HG03135 (cell line): Measurements from ENCODE around the gene RAPGEF6.
"Not testable (repeated sequence)": the region's sequence is repeated elsewhere in the genome, so short reads cannot be mapped to it uniquely, and the experiment has no call there.

Experiments
- ATAC-seq: cut with Tn5 transposase; IDR thresholded peaks from one replicate; pipeline ENCODE4 v1.9.1; 2021; ENCODE audit warnings: mild to moderate bottlenecking, moderate library complexity; ENCODE audit not compliant: unreplicated experiment

RAPGEF6 gene

DNA sequence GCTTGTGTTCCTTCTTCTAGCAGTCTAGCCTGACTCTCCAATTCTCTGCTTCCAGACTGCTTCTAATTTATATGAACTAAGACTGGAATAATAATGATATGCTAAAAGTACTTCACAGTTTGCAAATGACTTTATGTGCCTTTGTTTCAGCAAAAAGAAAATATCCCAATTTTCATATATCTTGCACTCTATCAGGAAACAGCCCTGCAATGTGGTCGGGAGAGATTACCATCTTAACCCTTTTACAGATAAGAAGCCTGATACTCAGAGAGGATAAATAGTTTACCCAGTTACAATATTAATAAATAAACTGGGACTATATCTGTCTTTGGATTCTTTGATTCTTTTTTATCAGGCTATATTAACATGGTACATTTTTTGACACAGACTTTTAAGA is 245.2 kb downstream of the RAPGEF6 start:
- ATAC-seq: no peak

DNA sequence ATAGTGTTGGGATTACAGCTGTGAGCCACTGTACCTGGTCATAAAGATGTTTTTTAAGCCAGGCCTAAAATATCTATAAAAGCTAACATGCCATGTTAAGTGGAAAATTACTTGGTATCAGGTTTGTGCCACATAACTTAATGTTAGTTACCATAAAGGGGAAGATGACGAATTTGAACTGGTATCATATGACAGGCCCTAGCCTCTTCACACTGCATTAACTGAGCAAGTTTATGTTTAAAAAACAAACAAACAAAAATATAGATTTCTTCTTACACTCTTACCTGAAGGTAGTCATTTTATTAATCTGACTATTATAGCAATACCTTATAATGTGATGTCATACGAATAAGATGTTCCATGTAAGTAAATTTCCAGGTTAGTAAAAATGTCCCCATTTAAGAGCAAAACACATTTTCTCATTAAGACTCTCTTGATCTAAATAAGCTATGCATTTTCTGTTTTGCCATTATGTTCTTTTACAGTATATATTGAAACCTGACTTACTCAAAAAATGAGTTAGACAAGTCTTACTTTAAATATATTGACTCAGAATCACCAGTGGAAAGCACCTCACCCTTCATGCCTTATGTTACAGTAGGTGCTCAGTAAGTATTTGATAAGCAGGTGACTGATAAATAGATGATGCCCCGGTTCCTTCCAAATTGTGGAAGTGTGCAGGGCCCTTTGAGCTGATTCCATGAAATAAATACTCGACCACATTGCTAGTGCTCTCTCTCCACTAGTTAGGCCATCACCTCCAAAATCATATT is 245.7 kb downstream of the RAPGEF6 start:
- no peak for ATAC-seq

DNA sequence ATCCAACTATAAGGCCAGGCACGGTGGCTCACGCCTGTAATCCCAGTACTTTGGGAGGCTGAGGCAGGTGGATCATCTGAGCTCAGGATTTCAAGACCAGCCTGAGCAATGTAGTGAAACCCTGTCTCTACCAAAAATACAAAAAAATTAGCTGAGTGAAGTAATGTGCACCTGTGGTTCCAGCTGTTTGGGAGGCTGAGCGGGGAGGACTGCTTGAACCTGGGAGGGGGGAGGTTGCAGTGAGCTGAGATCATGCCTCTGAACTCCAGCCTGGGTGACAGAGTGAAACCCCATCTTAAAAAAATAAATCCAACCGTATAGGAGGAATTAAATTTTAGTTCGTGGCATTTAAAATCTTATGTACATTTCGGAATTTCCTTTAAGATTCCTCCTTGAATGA is 247.8 kb downstream of the RAPGEF6 start:
- no peak for ATAC-seq

DNA sequence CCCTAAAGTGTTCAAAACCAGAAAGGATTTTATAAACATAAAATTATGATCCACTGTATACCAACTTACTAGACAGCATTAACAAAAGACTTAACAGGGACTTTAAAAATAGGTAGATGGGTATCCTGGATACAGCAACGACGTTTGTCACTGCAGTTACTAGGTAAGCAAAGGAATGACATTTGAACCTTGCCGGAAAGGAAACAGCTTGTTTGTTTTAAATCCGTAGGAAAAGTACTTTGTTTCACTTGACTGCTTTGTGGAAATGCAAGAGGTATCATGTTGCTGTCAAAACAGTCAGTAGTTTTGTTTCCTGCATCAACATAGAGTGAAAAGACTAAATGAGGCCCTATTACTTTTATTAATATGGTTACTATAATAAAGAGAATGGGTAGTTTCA is 248.2 kb downstream of the RAPGEF6 start:
- no peak for ATAC-seq

DNA sequence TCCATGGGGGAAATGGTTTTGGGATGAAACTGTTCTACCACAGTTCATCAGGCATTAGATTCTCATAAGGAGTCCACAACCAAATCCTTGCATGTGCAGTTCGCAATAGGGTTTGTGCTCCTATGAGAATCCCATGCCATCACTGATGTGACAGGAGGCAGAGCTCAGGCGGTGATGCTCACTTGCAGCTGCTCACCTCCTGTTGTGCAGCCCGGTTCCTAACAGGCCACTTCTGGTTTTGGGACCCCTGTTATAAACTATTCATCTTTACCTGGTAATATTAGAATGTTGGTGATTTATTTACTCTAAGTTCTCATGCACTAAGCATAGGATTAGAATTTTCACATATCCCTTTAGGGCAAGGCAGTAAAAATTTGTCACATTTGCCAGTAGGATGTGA is 248.9 kb downstream of the RAPGEF6 start:
- ATAC-seq: no peak

DNA sequence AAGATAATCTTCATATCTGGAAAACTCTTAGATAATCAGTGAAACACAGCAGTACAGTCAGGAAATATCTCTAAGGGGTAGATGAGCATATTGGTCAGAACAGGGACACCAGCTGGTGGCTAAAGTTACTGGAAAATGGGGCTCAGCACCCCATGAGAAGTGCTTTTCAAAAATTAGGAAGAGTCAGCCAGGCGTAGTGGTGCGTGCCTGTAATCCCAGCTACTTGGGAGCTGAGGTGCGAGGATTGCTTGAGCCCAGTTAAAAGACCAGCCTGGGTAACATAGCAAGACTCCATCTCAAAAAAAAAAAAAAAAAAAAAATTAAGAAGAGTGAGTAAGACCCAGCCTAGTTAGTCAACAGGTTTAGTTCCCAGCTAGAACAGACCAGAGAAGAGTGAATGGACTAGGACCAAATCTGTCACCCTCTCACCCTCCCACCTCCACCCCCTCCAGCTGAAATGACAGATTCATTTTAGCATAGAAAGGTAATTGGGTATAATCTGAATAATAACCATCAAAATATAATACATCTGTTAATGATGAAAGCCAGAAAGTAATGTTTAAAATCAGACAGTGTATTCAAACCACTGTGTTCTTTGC is 250.3 kb downstream of the RAPGEF6 start:
- no peak for ATAC-seq

DNA sequence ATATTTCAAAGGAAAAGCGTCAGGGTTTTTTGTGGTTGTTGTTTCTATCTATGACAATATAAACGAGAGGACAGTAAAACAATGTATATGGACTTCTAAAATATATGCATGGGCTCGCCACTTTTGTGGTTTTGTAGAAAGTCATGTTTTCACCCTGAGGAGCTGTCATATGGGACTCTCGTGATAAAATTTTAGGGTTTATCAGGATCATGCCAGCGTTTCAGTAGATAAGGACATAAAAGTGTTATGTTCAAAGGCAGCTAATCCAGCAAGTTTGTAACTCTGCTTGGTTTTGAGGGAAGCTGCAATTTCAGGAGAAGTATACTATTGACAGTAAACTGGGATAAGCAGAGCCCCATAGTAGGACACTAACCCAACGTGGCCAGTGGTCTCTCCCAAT is 250.9 kb downstream of the RAPGEF6 start:
- no peak for ATAC-seq

DNA sequence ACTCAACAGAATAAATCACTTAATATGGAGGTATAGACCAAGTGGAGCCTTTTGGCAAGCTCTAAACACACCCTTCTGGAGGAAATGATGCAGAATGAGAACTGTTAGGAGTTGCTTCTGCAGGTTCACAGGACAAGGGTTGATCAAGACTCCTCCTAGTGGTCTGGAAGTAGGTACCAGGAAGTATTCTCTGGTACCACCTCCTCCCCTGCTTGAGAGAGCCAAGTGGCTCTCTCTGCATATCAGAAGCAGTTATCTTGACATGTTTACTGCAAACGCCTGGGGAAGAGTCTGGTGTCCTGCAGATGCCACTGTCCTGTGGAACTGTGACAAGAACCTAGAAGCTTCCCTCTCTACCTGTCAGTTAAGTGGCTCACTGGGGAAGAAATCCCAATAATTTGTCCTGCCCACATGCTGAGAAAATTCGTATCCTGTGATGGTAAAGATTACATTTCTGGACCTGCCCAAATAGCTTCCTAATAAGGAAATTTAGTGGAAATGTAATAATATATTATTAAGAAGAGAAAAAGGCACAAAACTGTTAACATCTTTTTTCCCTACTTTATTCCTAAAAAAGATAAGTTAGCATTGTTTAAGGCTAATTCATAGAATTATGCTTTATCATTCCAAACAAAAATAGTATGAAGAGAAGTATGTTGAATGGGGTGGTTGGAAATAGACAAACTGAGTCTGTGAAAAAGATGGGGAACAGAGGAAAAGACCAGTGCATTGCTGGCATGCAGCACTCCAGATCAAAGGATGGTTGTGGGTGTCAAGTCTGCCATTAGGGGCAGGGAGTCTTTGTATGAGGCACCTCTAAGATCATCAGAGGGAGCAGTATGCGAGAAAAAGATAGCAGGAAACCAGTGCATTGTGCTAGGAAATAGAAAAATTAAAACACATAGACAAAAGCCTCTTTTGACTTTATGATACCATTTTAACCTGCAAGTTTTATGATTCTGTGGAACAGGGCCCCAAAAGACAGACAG is 252.3 kb downstream of the RAPGEF6 start:
- ATAC-seq: peak; percentile 62

DNA sequence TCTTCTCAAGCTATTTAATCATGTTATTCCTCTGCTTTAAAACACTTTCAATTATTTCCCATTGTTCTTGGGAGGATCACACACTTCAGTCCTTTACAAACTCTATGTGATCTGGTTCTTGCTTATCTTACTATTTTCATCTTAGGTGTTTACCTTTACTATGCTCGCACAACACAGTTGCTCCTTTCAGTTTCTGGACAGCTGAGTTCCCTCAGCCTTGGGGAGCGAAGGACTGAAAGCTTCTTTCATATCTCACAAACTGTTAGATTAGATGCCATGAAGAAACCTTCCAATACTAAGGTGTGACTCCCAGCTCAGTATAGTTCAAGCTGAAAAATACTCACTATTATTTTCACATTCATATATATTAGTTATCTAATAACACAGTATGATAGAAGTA is 253.3 kb downstream of the RAPGEF6 start:
- peak; percentile 44 for ATAC-seq

DNA sequence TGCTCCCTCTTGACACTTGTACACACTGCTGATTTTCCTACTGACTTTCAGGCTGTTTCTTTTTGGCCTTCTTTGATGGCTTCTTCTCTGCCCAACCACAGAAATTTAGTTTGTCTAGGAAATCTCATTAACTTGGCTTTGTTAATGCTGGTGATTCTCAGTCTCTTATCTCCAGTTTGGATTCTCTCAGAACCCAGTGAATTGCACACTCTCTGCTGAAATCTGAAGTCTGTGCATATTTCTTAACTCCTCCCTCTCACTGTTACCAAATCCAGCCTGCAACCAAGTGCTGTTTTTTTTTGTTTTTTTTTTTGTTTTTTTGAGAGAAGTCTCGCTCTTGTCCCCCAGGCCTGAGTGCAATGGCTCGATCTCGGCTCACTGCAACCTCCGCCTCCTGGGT is 254.0 kb downstream of the RAPGEF6 start:
- no peak for ATAC-seq

DNA sequence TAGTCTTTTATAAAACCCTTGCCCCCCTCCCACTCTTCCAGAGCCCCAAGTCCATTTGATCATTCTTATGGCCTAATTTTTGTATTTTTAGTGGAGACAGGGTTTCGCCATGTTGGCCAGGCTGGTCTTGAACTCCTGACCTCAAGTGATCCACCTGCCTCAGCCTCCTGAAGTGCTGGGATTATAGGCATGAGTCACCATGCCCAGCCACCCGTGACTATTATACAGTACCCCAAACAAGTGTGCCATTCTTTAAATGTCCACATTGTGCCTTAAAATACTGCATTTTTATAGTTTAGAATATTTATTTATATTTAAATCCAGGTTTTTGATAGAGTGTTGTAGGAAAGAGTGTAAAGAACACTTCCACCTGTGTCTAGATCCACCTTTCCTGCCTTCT is 254.8 kb downstream of the RAPGEF6 start:
- not testable (repeated sequence) for ATAC-seq

DNA sequence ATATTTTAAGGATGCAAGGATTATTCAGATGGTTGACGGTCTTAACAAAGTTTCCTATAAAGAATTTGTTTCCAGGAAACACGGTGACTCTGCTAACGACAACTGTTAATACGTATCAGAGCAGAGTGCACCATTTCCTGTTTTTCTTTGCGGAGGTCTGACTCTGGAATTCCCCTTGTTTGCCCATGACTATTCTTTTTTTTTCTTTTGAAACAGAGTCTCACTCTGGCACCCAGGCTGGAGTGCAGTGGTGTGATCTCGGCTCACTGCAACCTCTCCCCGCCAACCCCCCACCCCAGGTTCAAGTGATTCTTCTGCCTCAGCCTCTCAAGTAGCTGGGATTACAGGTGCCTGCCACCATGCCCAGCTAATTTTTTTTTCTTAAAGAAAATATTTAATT is 255.3 kb downstream of the RAPGEF6 start:
- peak; percentile 38 for ATAC-seq

DNA sequence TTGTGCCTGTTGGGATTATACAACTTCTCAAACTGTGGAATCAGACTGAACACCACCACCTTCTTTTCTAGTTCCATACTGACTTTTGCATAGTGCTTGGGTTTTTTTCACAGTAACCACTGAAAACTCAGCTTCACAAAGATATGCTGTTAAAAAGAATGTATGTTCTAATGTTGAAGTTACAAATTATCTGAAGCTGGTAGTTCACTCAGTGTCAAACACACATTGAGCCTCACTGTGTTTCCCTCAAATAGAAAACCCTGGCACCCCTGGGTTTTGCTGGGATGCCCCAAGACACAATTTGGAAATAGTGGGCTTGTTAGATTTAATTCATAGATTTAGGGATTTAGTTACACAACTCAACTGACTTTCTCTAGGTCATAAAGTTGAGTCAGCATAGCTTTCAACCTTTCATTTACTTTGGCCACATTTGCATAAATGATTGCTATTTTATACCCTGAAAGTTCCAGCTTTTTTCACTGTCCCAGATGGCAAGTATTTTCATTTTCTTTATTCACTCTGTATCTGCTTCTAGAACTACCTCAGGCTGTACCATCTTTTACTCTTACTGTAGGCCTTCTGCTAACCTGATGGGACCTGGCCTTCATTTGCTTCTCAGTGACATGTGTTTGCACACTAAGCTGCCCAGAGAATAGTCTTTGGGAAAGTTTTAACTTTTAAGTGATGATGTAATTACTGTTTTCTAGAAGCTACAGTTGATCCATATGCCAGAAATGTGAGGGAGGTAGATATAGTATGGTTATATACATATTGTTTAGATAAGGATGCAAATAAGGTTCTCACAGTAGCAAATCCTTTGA is 256.1 kb downstream of the RAPGEF6 start:
- peak; percentile 26 for ATAC-seq

DNA sequence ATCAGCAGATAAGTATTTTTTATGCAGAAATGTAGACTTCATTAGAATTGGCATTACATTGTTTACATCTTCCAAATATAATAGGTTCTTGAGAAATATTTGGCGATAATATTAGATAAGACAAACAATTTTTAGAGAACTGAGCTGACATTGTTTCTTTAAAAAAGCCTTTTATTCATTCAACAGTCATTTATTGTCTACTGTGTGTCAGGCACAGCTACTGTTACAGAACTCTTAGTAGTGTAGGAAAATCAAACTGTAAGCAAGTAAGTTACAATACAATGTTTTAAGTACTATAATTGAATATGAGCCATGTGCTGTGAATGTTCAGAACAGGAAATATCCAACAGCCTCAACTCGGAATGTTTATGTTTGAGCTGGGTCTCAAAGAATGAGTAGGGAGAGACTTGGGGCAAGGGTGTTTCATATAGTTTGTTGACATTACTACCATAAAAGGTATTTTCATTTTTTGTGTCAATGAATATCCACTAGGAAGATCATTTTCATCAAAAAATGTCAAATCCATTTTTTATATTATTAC is 257.2 kb downstream of the RAPGEF6 start:
- ATAC-seq: no peak

DNA sequence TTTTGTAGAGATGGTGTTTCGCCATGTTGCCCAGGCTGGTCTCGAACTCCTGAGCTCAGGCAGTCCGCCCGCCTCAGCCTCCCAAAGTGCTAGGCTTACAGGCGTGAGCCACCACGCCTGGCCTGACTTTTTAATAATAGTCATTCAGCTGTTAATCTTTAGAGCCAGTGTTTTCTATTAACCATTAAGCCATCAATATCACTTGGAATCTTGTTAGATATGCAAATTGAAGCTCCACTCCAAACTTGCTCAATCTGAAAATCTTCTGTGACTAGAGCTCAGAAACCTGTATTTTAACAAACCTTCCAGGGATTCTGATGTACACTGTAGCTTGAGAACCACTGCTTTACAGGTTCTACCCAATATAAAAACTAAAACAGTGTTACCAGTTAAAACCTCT is 257.7 kb downstream of the RAPGEF6 start:
- no peak for ATAC-seq

DNA sequence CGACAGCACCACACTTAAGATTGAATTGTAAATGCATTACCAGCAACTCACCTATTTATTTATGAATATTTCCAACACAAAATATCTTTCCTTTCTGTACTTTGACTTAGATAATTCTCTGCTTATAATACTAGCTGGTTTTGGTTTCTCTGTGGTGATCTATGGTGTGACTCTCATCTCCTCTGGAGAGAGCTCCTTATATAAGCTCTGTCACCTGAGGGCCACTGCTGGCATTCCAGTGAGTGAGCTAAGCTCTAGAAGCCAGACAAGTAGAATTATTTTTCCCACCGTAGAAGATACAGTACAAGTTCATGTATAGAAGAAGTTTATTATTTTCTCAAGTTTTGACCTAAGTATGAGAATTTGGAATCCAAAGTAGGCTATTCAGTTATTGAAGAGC is 259.7 kb downstream of the RAPGEF6 start:
- no peak for ATAC-seq
